Measurements from ENCODE around the gene TRIM7. TPM values are rescaled to one million over a fixed set of nuclear protein-coding genes. Genes with fewer than 3 reads are reported as not detected.

TRIM7 gene
- total RNA-seq, 2 experiments from 2014 or later, result 3.4 to 3.8 TPM

DNA sequence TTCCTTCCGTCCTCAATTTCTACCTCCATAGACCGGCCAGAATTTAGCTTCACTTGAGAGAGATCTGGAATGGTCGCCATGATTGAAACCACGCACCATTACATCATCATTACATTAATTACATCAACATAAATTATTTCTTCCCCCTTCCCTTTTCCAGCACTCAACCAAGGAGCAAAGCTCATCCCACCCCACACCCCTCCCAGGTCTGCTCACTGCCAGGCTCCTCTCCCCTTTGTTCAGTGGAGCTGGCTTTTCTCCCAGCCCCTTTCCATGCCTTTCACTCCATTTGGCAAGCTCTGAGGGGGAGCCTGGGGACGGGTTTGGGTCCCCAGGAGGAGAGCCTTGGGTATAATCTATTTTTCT lies 30.3 kb upstream of the TRIM7 start:
- no peaks in the 10 kb centered on the region for H3K9me3 Mint-ChIP-seq
- H3K36me3 Mint-ChIP-seq (ENCODE audit: low read depth), result peaks cover 93% of the 10 kb centered on the region
- ChIA-PET POLR2A (interaction anchor here (0.9 to 3.0 kb wide), 6 partner anchors 9 to 51 kb away, joined by 3 to 12 read pairs (median 4); partner anchors contain the start of genes RACK1 and TRIM52), CTCF (no interaction called here)
- H3K27ac Mint-ChIP-seq, result peak overlapping the region; percentile 44
- H3K27me3 Mint-ChIP-seq, result no peaks in the 10 kb centered on the region
- H3K4me1 Mint-ChIP-seq (ENCODE audit: low read depth), result peaks cover 36% of the 10 kb centered on the region
- peaks cover 98% of the 10 kb centered on the region for H3K36me3 ChIP-seq (ENCODE audit: insufficient read depth, low read length)
- H3K4me3 Mint-ChIP-seq, result no peak overlapping the region
- ATAC-seq (ENCODE audit: poor library complexity) (no peak), DNase-seq (no peak)
- intact Hi-C loops (cut with DNase I, micrococcal nuclease), result no loop called here
- TF ChIP-seq, protein P1, sequence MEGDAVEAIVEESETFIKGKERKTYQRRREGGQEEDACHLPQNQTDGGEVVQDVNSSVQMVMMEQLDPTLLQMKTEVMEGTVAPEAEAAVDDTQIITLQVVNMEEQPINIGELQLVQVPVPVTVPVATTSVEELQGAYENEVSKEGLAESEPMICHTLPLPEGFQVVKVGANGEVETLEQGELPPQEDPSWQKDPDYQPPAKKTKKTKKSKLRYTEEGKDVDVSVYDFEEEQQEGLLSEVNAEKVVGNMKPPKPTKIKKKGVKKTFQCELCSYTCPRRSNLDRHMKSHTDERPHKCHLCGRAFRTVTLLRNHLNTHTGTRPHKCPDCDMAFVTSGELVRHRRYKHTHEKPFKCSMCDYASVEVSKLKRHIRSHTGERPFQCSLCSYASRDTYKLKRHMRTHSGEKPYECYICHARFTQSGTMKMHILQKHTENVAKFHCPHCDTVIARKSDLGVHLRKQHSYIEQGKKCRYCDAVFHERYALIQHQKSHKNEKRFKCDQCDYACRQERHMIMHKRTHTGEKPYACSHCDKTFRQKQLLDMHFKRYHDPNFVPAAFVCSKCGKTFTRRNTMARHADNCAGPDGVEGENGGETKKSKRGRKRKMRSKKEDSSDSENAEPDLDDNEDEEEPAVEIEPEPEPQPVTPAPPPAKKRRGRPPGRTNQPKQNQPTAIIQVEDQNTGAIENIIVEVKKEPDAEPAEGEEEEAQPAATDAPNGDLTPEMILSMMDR (IDR thresholded peaks at IDR 0.05), result no peak
- no peak overlapping the region for H3K27ac ChIP-seq (ENCODE audit: low read depth in 1 of 2, low read length in 2 of 2)
- H3K4me1 ChIP-seq (ENCODE audit: insufficient read depth, low read length), result peaks cover 19% of the 10 kb centered on the region
- no peaks in the 10 kb centered on the region for H3K9me3 ChIP-seq (ENCODE audit: control insufficient read depth in 1 of 2, insufficient read depth in 1 of 2, low read length in 2 of 2)
- H3K27me3 ChIP-seq (ENCODE audit: control insufficient read depth in 1 of 2, insufficient read depth in 2 of 2, low read length in 2 of 2), result no peaks in the 10 kb centered on the region
- H3K4me3 ChIP-seq (ENCODE audit: low read length), result no peak overlapping the region

DNA sequence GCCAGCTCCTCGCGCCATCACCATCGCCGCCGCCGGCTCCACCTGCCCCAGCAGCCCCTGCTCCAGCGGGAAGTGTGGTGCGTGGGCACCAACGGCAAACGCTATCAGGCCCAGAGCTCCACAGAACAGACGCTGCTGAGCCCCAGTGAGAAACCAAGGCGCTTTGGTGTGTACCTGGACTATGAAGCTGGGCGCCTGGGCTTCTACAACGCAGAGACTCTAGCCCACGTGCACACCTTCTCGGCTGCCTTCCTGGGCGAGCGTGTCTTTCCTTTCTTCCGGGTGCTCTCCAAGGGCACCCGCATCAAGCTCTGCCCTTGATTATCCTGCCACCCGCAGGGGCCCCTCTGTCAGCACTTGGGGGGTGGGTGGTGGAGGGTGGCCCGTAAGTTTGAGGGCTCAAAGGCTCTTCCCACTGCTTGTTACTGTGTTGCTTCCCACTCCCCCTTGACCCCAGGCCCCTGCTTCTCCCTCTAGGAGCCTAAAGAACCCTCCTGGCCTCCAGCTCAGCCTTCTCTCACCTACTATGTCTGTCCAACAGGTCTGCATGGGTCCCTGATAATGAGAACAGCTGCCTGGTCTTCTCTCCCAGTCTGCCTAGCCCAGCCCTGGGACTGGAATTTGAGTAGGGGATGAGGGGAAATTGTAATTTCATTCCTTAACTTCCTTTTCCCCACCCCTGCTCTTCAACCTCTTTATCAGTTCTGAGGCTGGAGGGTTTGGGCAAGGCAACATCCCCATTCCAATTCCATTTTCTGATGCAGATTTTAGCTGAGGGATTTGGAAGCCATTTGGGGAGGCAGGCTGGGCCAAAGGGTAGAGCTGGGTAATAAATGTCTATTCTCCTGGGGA lies 29.7 kb upstream of the TRIM7 start:
- Histone ChIP-seq H3K36me3 (ENCODE audit: insufficient read depth, low read length) (peaks cover 95% of the 10 kb centered on the region), H3K4me1 (ENCODE audit: insufficient read depth, low read length) (peaks cover 19% of the 10 kb centered on the region), H3K27me3 (ENCODE audit: control insufficient read depth in 1 of 2, insufficient read depth in 2 of 2, low read length in 2 of 2) (no peaks in the 10 kb centered on the region), H3K4me3 (ENCODE audit: low read length) (no peak overlapping the region), H3K27ac (ENCODE audit: low read depth in 1 of 2, low read length in 2 of 2) (no peak overlapping the region), H3K9me3 (ENCODE audit: control insufficient read depth in 1 of 2, insufficient read depth in 1 of 2, low read length in 2 of 2) (no peaks in the 10 kb centered on the region)
- Mint-ChIP-seq H3K4me3 (no peak overlapping the region), H3K27ac (no peak overlapping the region), H3K4me1 (ENCODE audit: low read depth) (peaks cover 40% of the 10 kb centered on the region), H3K27me3 (no peaks in the 10 kb centered on the region), H3K9me3 (no peaks in the 10 kb centered on the region), H3K36me3 (ENCODE audit: low read depth) (peaks cover 91% of the 10 kb centered on the region)
- ATAC-seq (ENCODE audit: poor library complexity) (no peak), DNase-seq (peak in 1 of 14 experiments; percentile 17)
- CTCF ChIA-PET, result no interaction called here
- POLR2A ChIA-PET, result interaction anchor here (0.9 to 3.0 kb wide), 7 partner anchors 8 to 50 kb away, joined by 3 to 12 read pairs (median 4); partner anchors contain the start of genes RACK1 and TRIM52
- intact Hi-C loops (cut with DNase I, micrococcal nuclease), result no loop called here
- TF ChIP-seq, protein P1 (IDR thresholded peaks at IDR 0.05), result no peak

DNA sequence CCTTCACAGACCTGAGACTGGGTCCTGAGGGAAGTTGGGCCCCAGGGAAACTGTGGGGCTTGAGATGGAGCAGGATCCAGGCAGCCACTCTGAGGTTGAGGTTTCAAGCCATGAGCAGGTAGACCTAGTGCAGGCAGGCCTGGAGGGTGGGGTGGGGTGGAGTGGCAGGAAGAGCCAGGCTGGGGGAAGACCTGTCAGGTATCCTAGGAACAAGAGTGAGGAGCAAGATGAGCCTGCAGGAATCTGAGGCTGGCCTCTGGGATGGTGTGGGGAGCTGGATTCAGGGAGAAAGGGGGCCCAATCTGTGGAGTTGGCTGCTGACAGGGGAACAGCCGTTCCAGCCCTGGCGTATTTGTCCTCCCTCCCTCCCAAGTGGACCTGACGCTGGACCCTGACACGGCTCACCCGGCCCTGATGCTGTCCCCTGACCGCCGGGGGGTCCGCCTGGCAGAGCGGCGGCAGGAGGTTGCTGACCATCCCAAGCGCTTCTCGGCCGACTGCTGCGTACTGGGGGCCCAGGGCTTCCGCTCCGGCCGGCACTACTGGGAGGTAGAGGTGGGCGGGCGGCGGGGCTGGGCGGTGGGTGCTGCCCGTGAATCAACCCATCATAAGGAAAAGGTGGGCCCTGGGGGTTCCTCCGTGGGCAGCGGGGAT lies 28.9 kb upstream of the TRIM7 start:
- no peaks in the 10 kb centered on the region for H3K27me3 ChIP-seq (ENCODE audit: control insufficient read depth in 1 of 2, insufficient read depth in 2 of 2, low read length in 2 of 2)
- peaks cover 18% of the 10 kb centered on the region for H3K4me1 ChIP-seq (ENCODE audit: insufficient read depth, low read length)
- H3K9me3 ChIP-seq (ENCODE audit: control insufficient read depth in 1 of 2, insufficient read depth in 1 of 2, low read length in 2 of 2), result no peaks in the 10 kb centered on the region
- ATAC-seq (ENCODE audit: poor library complexity) (no peak), DNase-seq (no peak)
- no peak overlapping the region for H3K27ac ChIP-seq (ENCODE audit: low read depth in 1 of 2, low read length in 2 of 2)
- peaks cover 95% of the 10 kb centered on the region for H3K36me3 ChIP-seq (ENCODE audit: insufficient read depth, low read length)
- ChIA-PET POLR2A (interaction anchor here (1.1 to 3.0 kb wide), 3 partner anchors 9 to 49 kb away, joined by 4 to 12 read pairs (median 5); partner anchors contain the start of gene TRIM52), CTCF (no interaction called here)
- no peak overlapping the region for H3K4me3 ChIP-seq (ENCODE audit: low read length)
- H3K4me1 Mint-ChIP-seq (ENCODE audit: low read depth), result peaks cover 41% of the 10 kb centered on the region
- H3K4me3 Mint-ChIP-seq, result no peak overlapping the region
- no peak overlapping the region for H3K27ac Mint-ChIP-seq
- no peaks in the 10 kb centered on the region for H3K27me3 Mint-ChIP-seq
- TF ChIP-seq, protein P1 (IDR thresholded peaks at IDR 0.05), result no peak
- no peaks in the 10 kb centered on the region for H3K9me3 Mint-ChIP-seq
- peaks cover 91% of the 10 kb centered on the region for H3K36me3 Mint-ChIP-seq (ENCODE audit: low read depth)
- intact Hi-C loops (cut with DNase I, micrococcal nuclease), result no loop called here

All from CD4-positive, alpha-beta T cell (primary cell).